Measurements from ENCODE around the gene RABEPK. TPM values are rescaled to one million over a fixed set of nuclear protein-coding genes. Genes with fewer than 3 reads are reported as not detected.

The RABEPK gene
- total RNA-seq, 1 experiment from 2014 or later = 21.8 TPM

- H3K23ac ChIP-seq (ENCODE audit: insufficient read length, low read depth, low read length) = peak within 1 kb of the TSS; percentile 91
- H4K20me1 ChIP-seq (ENCODE audit: control insufficient read depth, insufficient read depth, insufficient read length) = peaks cover 2% of the 10 kb centered on the region
- peak within 1 kb of the TSS; percentile 70 for H3K27ac ChIP-seq (ENCODE audit: insufficient read length, low read depth, low read length)
- no CpG with 5 or more reads among the region's 59 CpGs for WGBS (ENCODE audit: extremely low coverage, insufficient read length, low lambda C conversion rate)
- no peak within 1 kb of the TSS for H2BK120ac ChIP-seq (ENCODE audit: low read depth, low read length, poor library complexity, severe bottlenecking)
- peak within 1 kb of the TSS; percentile 87 for H2BK5ac ChIP-seq (ENCODE audit: insufficient read length, low read length)
- H3K23me2 ChIP-seq (ENCODE audit: insufficient read length, low read depth, low read length, poor library complexity, severe bottlenecking) = no peaks in the 10 kb centered on the region
- H3K9me3 Mint-ChIP-seq = peaks cover 0 to 4% of the 10 kb centered on the region in 2 experiments; a peak in 1 of 5 replicates
- H3K36me3 Mint-ChIP-seq (ENCODE audit: insufficient read depth in 1 of 3, low read depth in 3 of 3) = peaks cover 38 to 48% (median 45%) of the 10 kb centered on the region in 3 experiments
- TF ChIP-seq CTCF (conservative IDR thresholded peaks at IDR 0.05) = peak; percentile 20; the same call in 1 of the 3 replicates
- no peaks in the 10 kb centered on the region for H3K4me1 ChIP-seq (ENCODE audit: insufficient read depth, low read length)
- H3K9ac ChIP-seq (ENCODE audit: extremely low read depth, insufficient read length, low read length) = peak within 1 kb of the TSS; percentile 99
- no peaks in the 10 kb centered on the region; the same call in 1 of the 2 replicates for H3K27me3 Mint-ChIP-seq (ENCODE audit: low read depth)
- H4K91ac ChIP-seq (ENCODE audit: insufficient read length, low read depth, low read length) = peak within 1 kb of the TSS; percentile 86
- peak within 1 kb of the TSS; percentile 97 for H3K14ac ChIP-seq (ENCODE audit: insufficient read depth, low read length)
- H3K18ac ChIP-seq (ENCODE audit: insufficient read length, low read depth, low read length) = peak within 1 kb of the TSS; percentile 88
- H3K4ac ChIP-seq (ENCODE audit: low read depth, low read length) = no peak within 1 kb of the TSS; the same call in 1 of the 2 replicates
- peaks cover 11% of the 10 kb centered on the region; the same call in 1 of the 2 replicates for H3K79me2 ChIP-seq (ENCODE audit: insufficient read depth, low read length)
- peaks cover 4% of the 10 kb centered on the region for H3K79me1 ChIP-seq (ENCODE audit: insufficient read depth, low read depth, low read length, poor library complexity, severe bottlenecking)
- peak within 1 kb of the TSS; percentile 95 to 100 (median 99) for H3K27ac Mint-ChIP-seq
- H4K5ac ChIP-seq (ENCODE audit: insufficient read length, low read depth, low read length) = peak within 1 kb of the TSS; percentile 98
- H3T11ph ChIP-seq (ENCODE audit: low read length) = no peak within 1 kb of the TSS
- H3K4me3 Mint-ChIP-seq = peak within 1 kb of the TSS; percentile 97 to 98
- no peak within 1 kb of the TSS for H2AK5ac ChIP-seq (ENCODE audit: insufficient read length, low read length)
- H3K4me2 ChIP-seq (ENCODE audit: insufficient read depth, insufficient read length, low read length) = peak within 1 kb of the TSS; percentile 95
- H2BK20ac ChIP-seq (ENCODE audit: low read depth, low read length, poor library complexity, severe bottlenecking) = no peak within 1 kb of the TSS
- peak; percentile 100 for DNase-seq
- H3K4me1 Mint-ChIP-seq = peaks cover 21 to 25% of the 10 kb centered on the region in 2 experiments
- H4K8ac ChIP-seq (replicated peaks; ENCODE audit: insufficient read length, low read depth, low read length) = peak within 1 kb of the TSS; percentile 62
- H2AFZ ChIP-seq (ENCODE audit: low read length) = no peak within 1 kb of the TSS
- H3K27me3 ChIP-seq (ENCODE audit: insufficient read depth, low read length) = no peaks in the 10 kb centered on the region
- peak within 1 kb of the TSS; percentile 78 for H2BK12ac ChIP-seq (ENCODE audit: insufficient read length, low read depth, low read length)
- H3K9me3 ChIP-seq (ENCODE audit: control insufficient read depth, low read depth, low read length) = no peaks in the 10 kb centered on the region
- peak within 1 kb of the TSS; percentile 98 for H3K56ac ChIP-seq (ENCODE audit: insufficient read length, low read depth, low read length)
- peak within 1 kb of the TSS; percentile 44; the same call in 1 of the 2 replicates for H2BK15ac ChIP-seq (ENCODE audit: low read depth, low read length)
Measured at GRCh38 chr9:125241000-125241862, 40.9 kb downstream of the RABEPK start, which contains the start of gene HSPA5. Gene HSPA5 (minus strand): TSS chr9:125241343. CDS start chr9:125241126, 217 bp downstream.

All from H9 (cell line).